Ovary (tissue), 9 donors: ENCODE data around the gene LRRC52. TPM values are rescaled to one million over a fixed set of nuclear protein-coding genes. Genes with fewer than 3 reads are reported as not detected.

ENCODE experiments used
- DNase-seq, 5 donors: peaks; one replicate each; pipeline ENCODE4 v3.0.0-alpha.2; 2019 to 2020
- H3K27ac ChIP-seq, 2 donors: fragments of 200-600 bp; one replicate each; pipeline versions ENCODE4 v1.5.1 to v1.8.0; 2019 to 2022
- H3K27me3 ChIP-seq: fragments of 200-600 bp; one replicate; pipeline ENCODE4 v1.8.0; 2022
- H3K36me3 ChIP-seq: fragments of 200-600 bp; sonication (generic); one replicate; pipeline ENCODE4 v1.5.1; 2019
- H3K4me1 ChIP-seq: one replicate; pipeline ENCODE4 v1.8.1; 2013; ENCODE audit warnings: mild to moderate bottlenecking, moderate library complexity; ENCODE audit not compliant: insufficient read depth
- H3K4me3 ChIP-seq: fragments of 200-600 bp; sonication (generic); one replicate; pipeline ENCODE4 v1.5.1; 2017
- H3K9me3 ChIP-seq, 2 donors: fragments of 200-600 bp in 1 of 2; sonication (generic) in 1 of 2; one replicate each; pipeline versions ENCODE4 v1.5.1 to v1.8.1; 2013 to 2019; ENCODE audit warnings: mild to moderate bottlenecking in 1 of 2, moderate library complexity in 1 of 2
- CTCF ChIP-seq, 3 donors: fragments of 450-650 bp in 2 of 3; fragments of 200-600 bp in 1 of 3; IDR thresholded peaks; one replicate each; pipeline versions ENCODE4 v1.5.1 to v1.8.0; 2016 to 2022; ENCODE audit warnings: antibody characterized with exemption in 3 of 3, mild to moderate bottlenecking in 1 of 3
- EP300 ChIP-seq: sonication (generic); formaldehyde crosslinking; IDR thresholded peaks from one replicate; pipeline ENCODE4 v1.6.1; 2017; ENCODE audit warnings: antibody characterized with exemption
- POLR2A ChIP-seq: fragments of 450-650 bp; IDR thresholded peaks from one replicate; pipeline ENCODE4 v1.6.1; 2017; ENCODE audit warnings: antibody characterized with exemption, mild to moderate bottlenecking, moderate library complexity
- WGBS, 3 donors: extraction: QIAGEN DNeasy Blood & Tissue Kit in 1 of 3; methylation state at CpG; one replicate each; pipeline versions ENCODE4 v1.1.5 to v1.1.7; 2013 to 2017; 5-methylcytosine and 5-hydroxymethylcytosine counted together
- intact Hi-C, 4 donors: fragments of 100-400 bp; cut with DNase I; formaldehyde crosslinking; loops; one replicate each; pipeline versions ENCODE4 v1.11.0 to v1.15.1; 2022 to 2023
- polyA plus RNA-seq, 2 donors: library from polyadenylated mRNA; stranded (reverse); fragments of 200-250 nt in 1 of 2; fragments of 350-450 nt in 1 of 2; fragmentation: Illumina TruSeq in 1 of 2; extraction: RNeasy Lipid Tissue Mini Kit (QIAGEN cat#74804) in 1 of 2; gene quantifications; one replicate each; pipeline ENCODE4 v1.2.3, GENCODE V29; 2013 to 2014
- total RNA-seq, 7 donors: library from RNA; depleted of rRNA in 2 of 7; stranded (reverse); fragments of >200 nt in 2 of 7; fragmentation: NEBNext Ultra II Directional in 3 of 7; extraction: Animal tissue kit (Norgen Biotek cat#: 25700) in 3 of 7; gene quantifications; one replicate each; pipeline versions ENCODE4 v1.1.0 to v1.2.4, GENCODE V29; 2016 to 2023
- donor health status: DM: no; HTN: no; CAD: no; lungs with moderate emphysema.
- donor health status: DM: no; HTN: no; CAD: no.
- donor health status: Bipolar disorder and iron deficiency.
- donor health status: DM: yes; HTN: yes; CAD: no.
- donor health status: DM: no; HTN: no; CAD: no.
- donor health status: DM: yes; HTN: yes; CAD: no.

Gene LRRC52
- total and polyA plus RNA-seq, 9 donors = not detected

GRCh38 chr1:165542015-165542631 is 1.7 kb upstream of the LRRC52 start:
- DNase-seq = no peak
- H3K4me1 ChIP-seq = no peaks in the 10 kb centered on the region
- no peaks in the 10 kb centered on the region for H3K9me3 ChIP-seq
- no peak overlapping the region for H3K4me3 ChIP-seq
- no peak for TF ChIP-seq CTCF (IDR thresholded peaks at IDR 0.05)
- TF ChIP-seq POLR2A = no peak
- WGBS, 3 donors = 84 to 90% (median 89%) methylated on average over 6 of the region's 6 CpGs
- intact Hi-C loops = no loop called here
- no peaks in the 10 kb centered on the region for H3K27me3 ChIP-seq
- H3K27ac ChIP-seq = no peak overlapping the region
- no peaks in the 10 kb centered on the region for H3K36me3 ChIP-seq

- DNase-seq = no peak
- H3K27me3 ChIP-seq = no peaks in the 10 kb centered on the region
- H3K4me1 ChIP-seq = no peaks in the 10 kb centered on the region
- no peaks in the 10 kb centered on the region for H3K36me3 ChIP-seq
- H3K9me3 ChIP-seq = no peaks in the 10 kb centered on the region
- no peak for TF ChIP-seq POLR2A
- no peak for TF ChIP-seq EP300
- TF ChIP-seq CTCF (IDR thresholded peaks at IDR 0.05) = no peak
- no peak overlapping the region for H3K27ac ChIP-seq
- no peak overlapping the region for H3K4me3 ChIP-seq
- 0% methylated on average over 1 of the region's 1 CpG for WGBS, 3 donors
- intact Hi-C loops = no loop called here
Measured at GRCh38 chr1:165542647-165543046, 1.2 kb upstream of the LRRC52 start.

DNA sequence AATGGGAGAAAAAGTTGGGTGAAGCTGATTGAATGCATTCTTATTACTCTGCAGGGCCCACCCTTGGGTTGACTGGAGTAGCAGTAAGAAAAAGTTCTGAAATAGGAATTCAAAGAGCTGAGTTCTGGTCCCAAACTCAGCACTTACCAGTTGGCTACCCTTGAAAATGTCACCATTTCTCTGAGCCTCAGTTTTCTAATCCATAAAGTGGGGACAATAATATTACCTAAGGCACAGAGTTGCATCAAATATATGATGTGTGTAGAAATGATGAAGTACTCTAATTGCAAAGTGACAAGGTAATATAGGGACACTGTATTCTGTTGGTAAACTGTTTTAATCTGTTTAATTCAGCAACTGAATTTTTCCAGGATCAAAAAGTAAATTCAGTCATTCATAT is 1.2 kb downstream of the LRRC52 start:
- Histone ChIP-seq H3K27ac (no peak overlapping the region), H3K27me3 (no peaks in the 10 kb centered on the region), H3K4me1 (no peaks in the 10 kb centered on the region), H3K36me3 (no peaks in the 10 kb centered on the region), H3K4me3 (no peak overlapping the region), H3K9me3 (no peaks in the 10 kb centered on the region)
- DNase-seq = no peak
- no peak for TF ChIP-seq CTCF (IDR thresholded peaks at IDR 0.05)
- TF ChIP-seq EP300 = no peak
- TF ChIP-seq POLR2A = no peak
- intact Hi-C loops = no loop called here

DNA sequence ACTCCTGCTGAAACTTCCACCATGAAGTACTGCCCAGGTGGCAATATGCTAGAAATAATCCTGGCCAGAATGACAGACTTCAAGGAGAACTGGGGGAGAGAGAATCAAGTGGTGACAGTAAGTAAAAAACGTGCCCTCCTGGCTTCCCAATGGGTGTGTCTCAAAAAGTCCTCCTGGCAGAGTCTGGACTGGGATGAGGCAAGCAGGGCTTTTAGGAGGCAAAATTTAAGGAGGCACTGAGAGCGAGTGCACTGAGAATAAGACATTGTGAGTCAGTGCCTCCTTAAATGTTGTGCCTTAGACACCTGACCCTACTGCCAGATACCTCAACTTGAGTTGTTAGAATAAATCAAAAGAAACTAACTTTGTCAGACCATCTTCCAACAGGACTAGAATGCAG is 2.2 kb downstream of the LRRC52 start:
- no peak for TF ChIP-seq CTCF (IDR thresholded peaks at IDR 0.05)
- TF ChIP-seq EP300 = no peak
- TF ChIP-seq POLR2A = no peak
- Histone ChIP-seq H3K36me3 (no peaks in the 10 kb centered on the region), H3K4me3 (no peak overlapping the region), H3K4me1 (no peaks in the 10 kb centered on the region), H3K9me3 (no peaks in the 10 kb centered on the region), H3K27ac (no peak overlapping the region), H3K27me3 (no peaks in the 10 kb centered on the region)
- intact Hi-C loops = no loop called here
- whole genome bisulfite sequencing, 3 donors = 49 to 54% (median 49%) methylated on average over 2 of the region's 2 CpGs
- no peak for DNase-seq

DNA sequence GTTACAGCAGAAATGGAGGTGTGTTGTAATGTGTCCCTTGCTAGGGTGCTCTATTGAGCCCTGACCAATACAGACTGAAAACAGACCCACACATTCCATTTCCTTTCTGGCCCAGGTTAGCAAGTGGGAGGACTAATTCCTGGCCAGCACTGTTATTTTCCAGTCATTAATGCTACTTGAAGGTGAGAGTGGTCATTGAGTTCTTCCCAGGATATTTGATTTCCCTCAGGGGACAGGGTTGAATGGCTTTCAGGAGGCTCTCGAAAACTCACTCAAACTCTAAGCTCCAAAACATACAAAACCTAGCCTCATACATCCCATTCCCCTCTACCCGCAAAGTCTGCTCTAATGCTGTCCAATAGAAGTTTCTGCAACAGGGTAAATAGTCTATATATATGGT is 6.2 kb downstream of the LRRC52 start:
- TF ChIP-seq EP300 = no peak
- no peak for TF ChIP-seq CTCF (IDR thresholded peaks at IDR 0.05)
- TF ChIP-seq POLR2A = no peak
- no peaks in the 10 kb centered on the region for H3K9me3 ChIP-seq
- intact Hi-C loops = no loop called here
- H3K4me3 ChIP-seq = no peak overlapping the region
- H3K36me3 ChIP-seq = no peaks in the 10 kb centered on the region
- no peaks in the 10 kb centered on the region for H3K27me3 ChIP-seq
- no peaks in the 10 kb centered on the region for H3K4me1 ChIP-seq
- 70 to 82% (median 73%) methylated on average over 2 of the region's 2 CpGs for WGBS, 3 donors
- no peak for DNase-seq
- H3K27ac ChIP-seq = no peak overlapping the region
